Ascending aorta (tissue), 2 donors: ENCODE data around the gene HP1BP3. TPM values are rescaled to one million over a fixed set of nuclear protein-coding genes. Genes with fewer than 3 reads are reported as not detected.

Source experiments
- DNase-seq, 2 donors: peaks; one replicate each; pipeline ENCODE4 v3.0.0-alpha.2; 2019; ENCODE audit warnings: low spot score in 2 of 2
- H3K27ac ChIP-seq, 2 donors: fragments of 200-600 bp; sonication (generic); one replicate each; pipeline ENCODE4 v1.5.1; 2016 to 2017; ENCODE audit warnings: mild to moderate bottlenecking in 1 of 2
- H3K27me3 ChIP-seq: fragments of 200-600 bp; sonication (generic); one replicate; pipeline ENCODE4 v1.5.1; 2017
- H3K36me3 ChIP-seq, 2 donors: fragments of 200-600 bp; sonication (generic); one replicate each; pipeline ENCODE4 v1.5.1; 2016
- H3K4me1 ChIP-seq, 2 donors: fragments of 200-600 bp; sonication (generic); one replicate each; pipeline ENCODE4 v1.5.1; 2016 to 2017; ENCODE audit warnings: mild to moderate bottlenecking in 1 of 2
- H3K4me3 ChIP-seq, 2 donors: fragments of 200-600 bp; sonication (generic); one replicate each; pipeline ENCODE4 v1.5.1; 2016 to 2017; ENCODE audit warnings: mild to moderate bottlenecking in 1 of 2
- H3K9me3 ChIP-seq, 2 donors: fragments of 200-600 bp; sonication (generic); one replicate each; pipeline ENCODE4 v1.5.1; 2016
- intact Hi-C: fragments of 100-400 bp; cut with DNase I; formaldehyde crosslinking; loops from one replicate; pipeline ENCODE4 v1.15.1; 2023
- total RNA-seq: library from RNA; depleted of rRNA; stranded (reverse); fragments of >200 nt; gene quantifications from one replicate; pipeline ENCODE4 v1.1.0, GENCODE V29; 2016
- TF ChIP-seq, protein P1 (sequence below), 3 experiments: fragments of 200-600 bp in 2 of 3; fragments of 450-650 bp in 1 of 3; sonication (generic) in 2 of 3; IDR thresholded peaks; one replicate each; pipeline ENCODE4 v1.5.1; 2016 to 2019; ENCODE audit warnings: antibody characterized with exemption in 3 of 3, mild to moderate bottlenecking in 1 of 3, moderate library complexity in 1 of 3

HP1BP3 gene
- total RNA-seq, 1 donor from 2014 or later = 109 TPM

- no peaks in the 10 kb centered on the region for H3K4me1 ChIP-seq
- TF ChIP-seq, protein P1, sequence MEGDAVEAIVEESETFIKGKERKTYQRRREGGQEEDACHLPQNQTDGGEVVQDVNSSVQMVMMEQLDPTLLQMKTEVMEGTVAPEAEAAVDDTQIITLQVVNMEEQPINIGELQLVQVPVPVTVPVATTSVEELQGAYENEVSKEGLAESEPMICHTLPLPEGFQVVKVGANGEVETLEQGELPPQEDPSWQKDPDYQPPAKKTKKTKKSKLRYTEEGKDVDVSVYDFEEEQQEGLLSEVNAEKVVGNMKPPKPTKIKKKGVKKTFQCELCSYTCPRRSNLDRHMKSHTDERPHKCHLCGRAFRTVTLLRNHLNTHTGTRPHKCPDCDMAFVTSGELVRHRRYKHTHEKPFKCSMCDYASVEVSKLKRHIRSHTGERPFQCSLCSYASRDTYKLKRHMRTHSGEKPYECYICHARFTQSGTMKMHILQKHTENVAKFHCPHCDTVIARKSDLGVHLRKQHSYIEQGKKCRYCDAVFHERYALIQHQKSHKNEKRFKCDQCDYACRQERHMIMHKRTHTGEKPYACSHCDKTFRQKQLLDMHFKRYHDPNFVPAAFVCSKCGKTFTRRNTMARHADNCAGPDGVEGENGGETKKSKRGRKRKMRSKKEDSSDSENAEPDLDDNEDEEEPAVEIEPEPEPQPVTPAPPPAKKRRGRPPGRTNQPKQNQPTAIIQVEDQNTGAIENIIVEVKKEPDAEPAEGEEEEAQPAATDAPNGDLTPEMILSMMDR (IDR thresholded peaks at IDR 0.05) = no peak
- intact Hi-C loops = no loop called here
- no peak for DNase-seq
- no peaks in the 10 kb centered on the region for H3K27me3 ChIP-seq
- no peak overlapping the region for H3K27ac ChIP-seq
- H3K36me3 ChIP-seq = peaks cover 16 to 23% of the 10 kb centered on the region in 2 donors
- H3K4me3 ChIP-seq = no peak overlapping the region
- no peaks in the 10 kb centered on the region for H3K9me3 ChIP-seq
Observed at GRCh38 chr1:20829946-20830345, 42.8 kb upstream of the HP1BP3 start.

GRCh38 chr1:20829531-20829930 is 42.4 kb upstream of the HP1BP3 start:
- DNase-seq = no peak
- H3K4me1 ChIP-seq = no peaks in the 10 kb centered on the region
- H3K27ac ChIP-seq = no peak overlapping the region
- H3K27me3 ChIP-seq = no peaks in the 10 kb centered on the region
- H3K9me3 ChIP-seq = no peaks in the 10 kb centered on the region
- peaks cover 19 to 27% of the 10 kb centered on the region in 2 donors for H3K36me3 ChIP-seq
- no peak overlapping the region for H3K4me3 ChIP-seq
- TF ChIP-seq, protein P1 (IDR thresholded peaks at IDR 0.05) = no peak
- intact Hi-C loops = no loop called here

DNA sequence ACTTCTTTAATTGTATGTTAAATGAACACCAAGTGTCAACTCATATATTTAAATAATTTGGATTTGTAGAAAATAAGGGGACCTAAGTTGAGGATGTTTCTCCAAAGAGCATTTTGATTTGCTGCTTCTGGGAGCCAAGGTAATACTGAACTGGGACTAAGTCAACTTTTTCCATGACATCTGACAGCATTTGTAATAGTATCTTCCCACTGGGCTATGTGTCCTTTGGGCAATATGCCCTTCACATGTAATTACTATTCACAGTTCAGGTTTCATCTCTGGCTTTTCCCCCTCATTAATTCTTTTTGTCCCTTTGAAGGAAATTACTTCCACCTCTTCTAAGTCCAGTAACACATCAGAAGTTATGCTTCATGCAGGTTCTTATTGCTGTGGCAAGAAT is 36.7 kb upstream of the HP1BP3 start:
- DNase-seq = no peak
- Histone ChIP-seq H3K9me3 (no peaks in the 10 kb centered on the region), H3K36me3 (peaks cover 19 to 23% of the 10 kb centered on the region in 2 donors), H3K4me1 (no peaks in the 10 kb centered on the region), H3K27me3 (no peaks in the 10 kb centered on the region), H3K4me3 (no peak overlapping the region), H3K27ac (no peak overlapping the region)
- TF ChIP-seq, protein P1 (IDR thresholded peaks at IDR 0.05) = no peak
- intact Hi-C loops = no loop called here

DNA sequence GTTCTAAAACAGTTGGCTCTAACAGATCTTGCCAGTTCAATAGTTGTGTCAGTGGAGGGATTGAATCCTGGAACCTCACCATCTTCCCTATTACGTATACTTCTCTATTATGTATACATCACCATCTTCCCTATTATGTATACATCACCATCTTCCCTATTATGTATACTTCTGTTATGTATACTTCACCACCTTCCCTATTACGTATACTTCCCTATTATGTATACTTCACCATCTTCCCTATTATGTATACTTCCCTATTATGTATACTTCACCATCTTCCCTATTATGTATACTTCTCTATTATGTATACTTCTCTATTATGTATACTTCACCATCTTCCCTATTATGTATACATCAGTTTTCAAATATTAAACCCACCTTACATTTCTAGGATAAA is 34.4 kb upstream of the HP1BP3 start:
- intact Hi-C loops = no loop called here

GRCh38 chr1:20819818-20820217 is 32.7 kb upstream of the HP1BP3 start:
- Histone ChIP-seq H3K27me3 (no peaks in the 10 kb centered on the region), H3K4me1 (no peaks in the 10 kb centered on the region), H3K4me3 (no peak overlapping the region), H3K27ac (no peak overlapping the region), H3K9me3 (no peaks in the 10 kb centered on the region), H3K36me3 (peaks cover 7 to 14% of the 10 kb centered on the region in 2 donors)
- no peak for DNase-seq
- intact Hi-C loops = no loop called here
- TF ChIP-seq, protein P1 (IDR thresholded peaks at IDR 0.05) = no peak

More for the DNA sequence above, 34.4 kb upstream of the HP1BP3 start:
- H3K4me3 ChIP-seq = no peak overlapping the region
- DNase-seq = no peak
- no peak overlapping the region for H3K27ac ChIP-seq
- TF ChIP-seq, protein P1 (IDR thresholded peaks at IDR 0.05) = no peak
- H3K4me1 ChIP-seq = no peaks in the 10 kb centered on the region
- H3K9me3 ChIP-seq = no peaks in the 10 kb centered on the region
- no peaks in the 10 kb centered on the region for H3K27me3 ChIP-seq
- H3K36me3 ChIP-seq = peaks cover 16 to 21% of the 10 kb centered on the region in 2 donors

GRCh38 chr1:20814534-20814871 is 27.4 kb upstream of the HP1BP3 start:
- no peak for DNase-seq
- intact Hi-C loops = no loop called here
- H3K4me3 ChIP-seq = no peak overlapping the region
- H3K4me1 ChIP-seq = no peaks in the 10 kb centered on the region
- no peaks in the 10 kb centered on the region for H3K9me3 ChIP-seq
- H3K27ac ChIP-seq = no peak overlapping the region
- no peaks in the 10 kb centered on the region for H3K27me3 ChIP-seq
- peaks cover 11 to 15% of the 10 kb centered on the region in 2 donors for H3K36me3 ChIP-seq
- TF ChIP-seq, protein P1 (IDR thresholded peaks at IDR 0.05) = no peak
